AG04450 (cell line): ENCODE data around the gene CYP3A7. TPM values are rescaled to one million over a fixed set of nuclear protein-coding genes. Genes with fewer than 3 reads are reported as not detected.
"Not testable (repeated sequence)": the region's sequence is repeated elsewhere in the genome, so short reads cannot be mapped to it uniquely, and the experiment has no call there.

Source experiments
- CTCF ChIA-PET: fragments of 300-600, 350-600 bp; formaldehyde crosslinking; extraction: SDS; loops from one replicate; lab custom pipeline; 2022; ENCODE audit warnings: antibody characterized with exemption, inconsistent platforms; lab: Charles Lee
- POLR2A ChIA-PET: fragments of 350-600 bp; formaldehyde crosslinking; extraction: SDS; loops from one replicate; lab custom pipeline; 2021; ENCODE audit warnings: antibody characterized with exemption, inconsistent platforms; lab: Yijun Ruan, JAX
- DNase-seq: peaks from one replicate; pipeline ENCODE4 v3.0.0-alpha.2; 2011; ENCODE audit warnings: low read depth, low spot score
- H3K27ac ChIP-seq: one replicate; pipeline ENCODE4 v1.5.1; 2012; ENCODE audit warnings: low read depth, low read length, control low read depth
- H3K27me3 ChIP-seq: one replicate; pipeline ENCODE4 v1.6.0; 2012; ENCODE audit warnings: low read length; ENCODE audit not compliant: control insufficient read depth, insufficient read depth
- H3K4me3 ChIP-seq: 2 replicates; pipeline ENCODE4 v1.5.1; 2011; ENCODE audit warnings: mild to moderate bottlenecking, low read depth, low read length, control low read depth
- H3K9me3 ChIP-seq: 2 replicates; pipeline ENCODE4 v1.5.1; 2012; ENCODE audit warnings: low read length; ENCODE audit not compliant: control insufficient read depth, insufficient read depth
- CTCF ChIP-seq: IDR thresholded peaks from 2 replicates; pipeline ENCODE4 v1.5.1; 2011; ENCODE audit warnings: low read depth, low read length, control low read depth, inconsistent platforms
- polyA plus RNA-seq: library from polyadenylated mRNA; depleted of rRNA; stranded (reverse); fragments of >200 nt; gene quantifications from 2 replicates; pipeline ENCODE4 v1.2.3, GENCODE V29; 2011

Gene CYP3A7
- polyA plus RNA-seq, 1 experiment = 0.17 TPM

GRCh38 chr7:99694912-99695304 lies 40.1 kb downstream of the CYP3A7 start:
- ChIA-PET POLR2A (no interaction called here), CTCF (no interaction called here)
- Histone ChIP-seq H3K27ac (no peak overlapping the region), H3K9me3 (no peaks in the 10 kb centered on the region), H3K27me3 (no peaks in the 10 kb centered on the region), H3K4me3 (no peak overlapping the region)
- TF ChIP-seq CTCF = no peak
- no peak for DNase-seq

DNA sequence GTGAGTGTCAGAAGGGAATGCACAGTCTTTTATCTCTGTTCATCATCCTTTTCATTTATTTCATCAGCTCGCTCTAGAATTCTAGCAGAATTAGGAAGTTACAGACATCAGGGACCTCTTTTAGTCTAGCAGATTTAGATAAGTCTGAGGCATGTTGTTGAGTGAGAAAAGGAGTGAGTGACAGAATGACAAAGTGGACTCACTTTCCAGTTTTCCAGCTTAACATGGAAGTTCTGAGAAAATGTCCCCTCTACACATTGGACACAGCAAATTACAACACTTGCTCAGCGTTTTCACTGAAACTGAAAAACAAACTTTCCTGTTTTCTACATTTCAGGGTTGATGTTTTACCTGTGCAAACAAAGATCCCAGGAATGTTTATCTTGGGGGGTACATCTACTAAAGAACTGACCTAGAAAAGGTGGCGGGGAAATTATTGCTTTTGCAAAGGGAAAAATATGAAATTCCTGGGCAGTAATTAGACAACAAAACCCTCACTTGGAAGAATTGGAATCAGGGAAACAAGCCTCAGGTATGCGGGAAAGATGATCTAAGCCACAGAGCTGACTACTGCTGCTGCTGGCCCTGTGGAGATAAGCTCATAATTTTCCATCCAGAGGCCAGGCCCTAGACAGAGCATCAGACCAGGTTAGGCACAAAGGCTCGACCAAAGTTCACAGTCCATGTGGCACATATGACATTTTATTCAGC lies 40.6 kb downstream of the CYP3A7 start:
- Histone ChIP-seq H3K27me3 (no peaks in the 10 kb centered on the region), H3K27ac (no peak overlapping the region), H3K9me3 (no peaks in the 10 kb centered on the region), H3K4me3 (no peak overlapping the region)
- CTCF ChIA-PET = no interaction called here
- no peak for DNase-seq
- TF ChIP-seq CTCF = no peak
- POLR2A ChIA-PET = no interaction called here

- Histone ChIP-seq H3K4me3 (no peak overlapping the region), H3K27me3 (no peaks in the 10 kb centered on the region), H3K27ac (no peak overlapping the region), H3K9me3 (no peaks in the 10 kb centered on the region)
- POLR2A ChIA-PET = no interaction called here
- no peak for DNase-seq
- no peak for TF ChIP-seq CTCF
- CTCF ChIA-PET = no interaction called here
These were observed 41.4 kb downstream of the CYP3A7 start for GRCh38 chr7:99693427-99694200.

- POLR2A ChIA-PET = no interaction called here
- no peak for TF ChIP-seq CTCF
- no peak overlapping the region for H3K4me3 ChIP-seq
- CTCF ChIA-PET = no interaction called here
- no peak overlapping the region for H3K27ac ChIP-seq
- H3K27me3 ChIP-seq = no peaks in the 10 kb centered on the region
- H3K9me3 ChIP-seq = no peaks in the 10 kb centered on the region
- DNase-seq = no peak
These were observed 41.9 kb downstream of the CYP3A7 start for GRCh38 chr7:99693100-99693426.

DNA sequence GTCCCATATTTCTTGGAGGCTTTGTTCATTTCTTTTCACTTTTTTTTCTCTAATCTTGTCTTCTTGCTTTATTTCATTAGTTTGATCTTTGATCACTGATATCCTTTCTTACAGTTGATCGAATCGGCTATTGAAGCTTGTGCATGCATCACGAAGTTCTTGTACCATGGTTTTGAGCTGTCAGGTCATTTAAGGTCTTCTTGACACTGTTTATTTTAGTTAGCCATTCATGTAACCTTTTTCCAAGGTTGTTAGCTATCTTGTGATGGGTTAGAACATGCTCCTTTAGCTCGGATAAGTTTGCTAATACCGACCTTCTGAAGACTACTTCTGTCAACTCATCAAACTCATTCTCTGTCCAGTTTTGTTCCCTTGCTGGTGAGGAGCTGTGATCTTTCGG lies 42.4 kb downstream of the CYP3A7 start:
- H3K4me3 ChIP-seq, DNase-seq, H3K27me3 ChIP-seq, H3K9me3 ChIP-seq, CTCF ChIA-PET, H3K27ac ChIP-seq, POLR2A ChIA-PET: not testable (repeated sequence)

- POLR2A ChIA-PET, CTCF ChIA-PET: not testable (repeated sequence)
These were observed 43.3 kb downstream of the CYP3A7 start for GRCh38 chr7:99691658-99692057.

DNA sequence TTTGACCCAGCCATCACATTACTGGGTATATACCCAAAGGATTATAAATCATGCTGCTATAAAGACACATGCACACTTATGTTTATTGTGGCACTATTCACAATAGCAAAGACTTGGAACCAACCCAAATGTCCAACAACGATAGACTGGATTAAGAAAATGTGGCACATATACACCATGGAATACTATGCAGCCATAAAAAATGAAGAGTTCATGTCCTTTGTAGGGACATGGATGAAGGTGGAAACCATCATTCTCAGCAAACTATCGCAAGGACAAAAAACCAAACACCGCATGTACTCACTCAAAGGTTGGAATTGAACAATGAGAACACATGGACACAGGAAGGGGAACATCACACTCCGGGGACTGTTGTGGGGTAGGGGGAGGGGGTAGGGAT lies 44.1 kb downstream of the CYP3A7 start:
- CTCF ChIA-PET, H3K27me3 ChIP-seq, POLR2A ChIA-PET, DNase-seq, H3K9me3 ChIP-seq, H3K27ac ChIP-seq, H3K4me3 ChIP-seq: not testable (repeated sequence)

More at GRCh38 chr7:99691658-99692057, 43.3 kb downstream of the CYP3A7 start:
- not testable (repeated sequence) for H3K4me3 ChIP-seq, H3K9me3 ChIP-seq, H3K27ac ChIP-seq, H3K27me3 ChIP-seq, DNase-seq

GRCh38 chr7:99685871-99686608 lies 49.0 kb downstream of the CYP3A7 start:
- H3K9me3 ChIP-seq, H3K4me3 ChIP-seq, CTCF ChIA-PET, DNase-seq, POLR2A ChIA-PET, H3K27me3 ChIP-seq, H3K27ac ChIP-seq: not testable (repeated sequence)
